ENCODE measurements around the gene SPDYC. TPM values are rescaled to one million over a fixed set of nuclear protein-coding genes. Genes with fewer than 3 reads are reported as not detected.

Gene SPDYC
- total and polyA plus RNA-seq, 2 donors (not counting 1 experiment from before 2014, with no cell fraction given): not detected

DNA sequence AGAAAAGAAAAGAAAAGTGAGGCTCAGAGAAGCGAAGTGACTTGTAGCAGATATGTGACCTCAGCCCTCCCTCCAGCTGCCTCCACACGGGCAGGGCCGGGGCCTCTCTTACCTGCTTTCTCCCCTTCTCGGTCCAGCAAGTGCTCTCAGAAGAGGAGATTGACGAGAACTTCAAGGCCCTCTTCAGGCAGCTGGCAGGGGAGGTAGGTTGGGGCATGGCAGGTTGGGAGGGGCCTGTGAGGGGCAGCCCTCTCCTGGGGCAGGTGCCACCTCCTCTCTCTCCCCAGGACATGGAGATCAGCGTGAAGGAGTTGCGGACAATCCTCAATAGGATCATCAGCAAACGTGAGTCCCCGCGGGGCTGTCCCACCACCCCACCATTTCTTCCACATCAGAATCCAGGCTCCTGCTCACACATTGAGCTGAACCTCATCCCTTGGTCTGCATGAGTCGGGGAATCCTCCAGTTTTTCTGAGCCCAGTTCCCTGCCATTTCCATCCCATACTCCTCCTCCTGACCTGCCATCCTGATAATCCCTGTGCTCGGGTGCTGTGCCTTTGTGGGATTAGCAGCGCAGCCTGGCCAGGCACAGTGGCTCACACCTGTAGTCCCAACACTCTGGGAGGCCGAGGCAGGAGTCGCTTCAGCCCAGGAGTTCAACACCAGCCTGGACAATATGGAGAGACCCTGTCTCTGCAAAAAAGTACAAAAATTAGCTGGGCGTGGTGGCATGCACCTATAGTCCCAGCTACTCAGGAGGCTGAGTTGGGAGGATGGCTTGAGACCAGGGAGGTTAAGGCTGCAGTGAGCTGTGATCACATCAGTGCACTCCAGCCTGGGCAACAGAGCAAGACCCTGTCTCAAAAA, 38.1 kb downstream of the SPDYC start:
- H3K79me2 ChIP-seq (ENCODE audit: control insufficient read depth, insufficient read depth, low read length): no peaks in the 10 kb centered on the region
- no peak for DNase-seq (ENCODE audit: low read depth in 2 of 2)
- H3K36me3 ChIP-seq (ENCODE audit: control insufficient read depth, insufficient read depth, low read length): peaks cover 40% of the 10 kb centered on the region
- no peak overlapping the region for H3K27ac ChIP-seq (ENCODE audit: insufficient read depth, low read length)
- no peak overlapping the region for H3K4me2 ChIP-seq (ENCODE audit: extremely low read depth, insufficient read depth, low read length)
- H3K27me3 ChIP-seq (ENCODE audit: control insufficient read depth, insufficient read depth, low read length): no peaks in the 10 kb centered on the region
- no peak overlapping the region for H2AFZ ChIP-seq (ENCODE audit: low read length)
- H3K4me1 ChIP-seq (ENCODE audit: control insufficient read depth, extremely low read depth, insufficient read depth, low read length): no peaks in the 10 kb centered on the region
- H4K20me1 ChIP-seq (ENCODE audit: control insufficient read depth, extremely low read depth, insufficient read depth, low read length): no peaks in the 10 kb centered on the region
- H3K9me3 ChIP-seq (ENCODE audit: control insufficient read depth, insufficient read depth, low read depth, low read length): no peaks in the 10 kb centered on the region
- TF ChIP-seq EZH2 (IDR thresholded peaks at IDR 0.05; ENCODE audit: low read length, missing control alignments): no peak
- TF ChIP-seq, protein P1, sequence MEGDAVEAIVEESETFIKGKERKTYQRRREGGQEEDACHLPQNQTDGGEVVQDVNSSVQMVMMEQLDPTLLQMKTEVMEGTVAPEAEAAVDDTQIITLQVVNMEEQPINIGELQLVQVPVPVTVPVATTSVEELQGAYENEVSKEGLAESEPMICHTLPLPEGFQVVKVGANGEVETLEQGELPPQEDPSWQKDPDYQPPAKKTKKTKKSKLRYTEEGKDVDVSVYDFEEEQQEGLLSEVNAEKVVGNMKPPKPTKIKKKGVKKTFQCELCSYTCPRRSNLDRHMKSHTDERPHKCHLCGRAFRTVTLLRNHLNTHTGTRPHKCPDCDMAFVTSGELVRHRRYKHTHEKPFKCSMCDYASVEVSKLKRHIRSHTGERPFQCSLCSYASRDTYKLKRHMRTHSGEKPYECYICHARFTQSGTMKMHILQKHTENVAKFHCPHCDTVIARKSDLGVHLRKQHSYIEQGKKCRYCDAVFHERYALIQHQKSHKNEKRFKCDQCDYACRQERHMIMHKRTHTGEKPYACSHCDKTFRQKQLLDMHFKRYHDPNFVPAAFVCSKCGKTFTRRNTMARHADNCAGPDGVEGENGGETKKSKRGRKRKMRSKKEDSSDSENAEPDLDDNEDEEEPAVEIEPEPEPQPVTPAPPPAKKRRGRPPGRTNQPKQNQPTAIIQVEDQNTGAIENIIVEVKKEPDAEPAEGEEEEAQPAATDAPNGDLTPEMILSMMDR (conservative IDR thresholded peaks at IDR 0.05 in 1 of 2, IDR thresholded peaks at IDR 0.05 in 1 of 2; ENCODE audit: low read depth in 1 of 2, low read length in 2 of 2): no peak
- no peak overlapping the region for H3K4me3 ChIP-seq (replicated peaks in 1 of 4; ENCODE audit: control extremely low read depth in 1 of 4, insufficient read depth in 1 of 4, low read depth in 3 of 4, low read length in 4 of 4)
- no peak overlapping the region for H3K9ac ChIP-seq (ENCODE audit: insufficient read depth, low read length)

DNA sequence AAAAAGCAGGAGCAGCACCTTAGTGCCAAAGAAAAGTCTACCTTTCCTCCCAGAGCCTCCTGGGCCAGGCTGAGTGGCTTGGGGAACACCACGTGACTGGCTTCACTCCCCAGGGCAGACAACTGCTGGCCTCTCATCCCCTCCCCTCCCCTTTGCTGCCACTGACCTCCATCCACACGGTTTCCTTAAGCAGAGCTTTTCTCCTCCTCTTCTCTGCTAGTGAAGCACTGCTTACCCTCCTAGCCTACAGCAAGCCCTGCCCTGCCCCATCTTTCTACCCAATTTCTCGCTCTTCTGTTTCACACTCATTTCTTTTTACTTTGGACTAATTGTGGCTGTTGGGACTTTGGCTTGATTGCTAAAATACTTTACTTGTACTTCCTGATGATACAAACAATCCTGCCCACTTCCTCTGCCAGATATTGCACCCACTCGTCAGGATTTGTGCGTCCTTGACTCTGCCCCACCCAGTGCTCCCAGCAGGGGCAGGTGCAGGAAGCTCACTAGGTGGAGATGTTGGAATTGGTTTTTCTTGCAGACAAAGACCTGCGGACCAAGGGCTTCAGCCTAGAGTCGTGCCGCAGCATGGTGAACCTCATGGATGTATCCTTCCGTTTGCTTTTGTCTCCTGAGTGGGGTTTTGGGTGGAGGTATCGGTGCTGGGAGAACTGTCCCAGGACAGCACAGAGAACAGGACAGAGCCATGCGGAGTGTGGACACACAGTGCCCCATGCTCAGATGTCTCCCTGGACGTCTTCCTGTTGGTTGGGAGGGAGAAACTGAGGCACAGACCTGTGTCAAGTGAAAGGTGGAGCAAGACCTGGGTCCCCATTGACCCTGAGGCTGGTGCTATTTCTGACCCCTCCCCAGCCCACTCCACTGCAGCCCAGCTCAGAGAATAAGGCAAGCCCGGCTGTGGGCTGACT, 39.0 kb downstream of the SPDYC start:
- no peak for TF ChIP-seq EZH2 (IDR thresholded peaks at IDR 0.05; ENCODE audit: low read length, missing control alignments)
- TF ChIP-seq, protein P1 (conservative IDR thresholded peaks at IDR 0.05 in 1 of 2, IDR thresholded peaks at IDR 0.05 in 1 of 2; ENCODE audit: low read depth in 1 of 2, low read length in 2 of 2): no peak
- H3K4me2 ChIP-seq (ENCODE audit: extremely low read depth, insufficient read depth, low read length): no peak overlapping the region
- H3K4me3 ChIP-seq (replicated peaks in 1 of 4; ENCODE audit: control extremely low read depth in 1 of 4, insufficient read depth in 1 of 4, low read depth in 3 of 4, low read length in 4 of 4): no peak overlapping the region
- H3K4me1 ChIP-seq (ENCODE audit: control insufficient read depth, extremely low read depth, insufficient read depth, low read length): no peaks in the 10 kb centered on the region
- no peak overlapping the region for H3K9ac ChIP-seq (ENCODE audit: insufficient read depth, low read length)
- no peaks in the 10 kb centered on the region for H3K79me2 ChIP-seq (ENCODE audit: control insufficient read depth, insufficient read depth, low read length)
- no peaks in the 10 kb centered on the region for H4K20me1 ChIP-seq (ENCODE audit: control insufficient read depth, extremely low read depth, insufficient read depth, low read length)
- no peak overlapping the region for H3K27ac ChIP-seq (ENCODE audit: insufficient read depth, low read length)
- H3K36me3 ChIP-seq (ENCODE audit: control insufficient read depth, insufficient read depth, low read length): peaks cover 40% of the 10 kb centered on the region
- no peak overlapping the region for H2AFZ ChIP-seq (ENCODE audit: low read length)
- no peak for DNase-seq (ENCODE audit: low read depth in 2 of 2)
- H3K9me3 ChIP-seq (ENCODE audit: control insufficient read depth, insufficient read depth, low read depth, low read length): no peaks in the 10 kb centered on the region
- no peaks in the 10 kb centered on the region for H3K27me3 ChIP-seq (ENCODE audit: control insufficient read depth, insufficient read depth, low read length)

All from fibroblast of lung (primary cell).